ENCODE data around the gene CKAP2L.
A peak's percentile ranks its signal among the peaks of the same experiment; 100 is the strongest.

Gene CKAP2L

DNA sequence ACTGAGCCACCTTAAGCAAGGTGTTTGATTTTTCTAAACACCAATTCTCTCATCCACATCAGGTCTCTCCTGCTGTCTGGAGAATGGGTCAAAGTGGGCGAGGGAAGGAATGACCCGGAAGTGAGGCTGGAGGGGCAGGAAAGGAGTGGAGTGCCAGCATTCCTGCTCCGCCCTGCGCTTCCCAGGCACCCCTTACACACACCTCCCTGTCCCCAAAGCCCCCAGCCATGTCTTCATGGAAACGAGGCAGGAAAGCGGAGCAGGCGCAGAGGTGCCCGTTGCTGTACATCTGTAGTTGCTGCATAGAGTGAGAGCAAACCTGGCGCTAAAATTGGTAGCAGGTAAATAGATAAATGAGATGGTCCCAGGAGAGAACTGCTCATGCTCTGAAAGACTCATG is 70.8 kb downstream of the CKAP2L start:
- no peaks in the 10 kb centered on the region for H3K27me3 Mint-ChIP-seq
- no peaks in the 10 kb centered on the region for H3K36me3 Mint-ChIP-seq
- no peaks in the 10 kb centered on the region for H3K9me3 Mint-ChIP-seq
- no peak overlapping the region for H3K27ac Mint-ChIP-seq
- H3K4me3 Mint-ChIP-seq, result no peak overlapping the region
- peaks cover 27% of the 10 kb centered on the region for H3K4me1 Mint-ChIP-seq

DNA sequence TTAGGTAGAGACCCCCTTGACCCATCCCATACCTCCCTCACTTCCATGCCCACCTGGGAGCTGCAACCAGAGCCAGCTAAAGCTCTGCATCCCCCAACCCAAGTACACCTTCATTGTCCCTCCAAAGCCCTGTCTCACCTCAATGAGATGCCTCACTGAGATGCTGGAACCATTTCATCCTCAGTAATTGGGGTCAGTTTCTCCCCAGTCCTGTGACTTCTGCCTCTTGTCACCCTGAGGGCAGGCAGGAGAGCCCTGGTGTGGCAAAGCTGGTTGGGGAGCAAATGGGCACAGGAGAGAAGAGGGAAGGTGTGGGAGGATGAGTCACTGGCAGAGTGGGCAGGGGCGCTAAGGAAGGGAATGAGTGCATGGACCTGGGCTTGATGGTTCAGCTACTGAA is 71.5 kb downstream of the CKAP2L start:
- Mint-ChIP-seq H3K27ac (no peak overlapping the region), H3K4me3 (no peak overlapping the region), H3K4me1 (peaks cover 27% of the 10 kb centered on the region)

DNA sequence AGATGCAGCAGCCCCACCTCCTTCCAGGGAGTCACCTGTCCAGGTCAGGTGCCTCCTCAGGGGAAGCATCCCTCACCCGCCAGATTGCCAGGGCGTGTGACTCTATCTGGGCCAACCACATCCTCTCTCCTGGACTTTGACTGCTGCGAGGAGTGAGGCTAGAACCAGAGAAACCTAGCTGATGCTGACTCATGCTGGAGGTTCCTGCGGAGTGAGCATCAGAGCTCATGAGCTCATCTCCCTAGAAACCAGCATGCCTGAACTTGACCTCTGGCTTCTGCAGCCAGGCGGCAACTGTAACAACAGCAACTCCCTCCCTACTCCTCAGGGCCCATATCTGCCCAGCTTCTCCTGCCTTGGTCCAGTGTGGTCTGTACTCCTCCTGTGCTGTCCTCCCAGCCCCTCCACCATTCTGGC is 71.9 kb downstream of the CKAP2L start:
- no peaks in the 10 kb centered on the region for H3K9me3 Mint-ChIP-seq
- no peak overlapping the region for H3K4me3 Mint-ChIP-seq
- no peaks in the 10 kb centered on the region for H3K36me3 Mint-ChIP-seq
- no peaks in the 10 kb centered on the region for H3K27me3 Mint-ChIP-seq
- peak overlapping the region; percentile 41 for H3K27ac Mint-ChIP-seq
- H3K4me1 Mint-ChIP-seq, result peaks cover 27% of the 10 kb centered on the region

More for the DNA sequence above, 71.5 kb downstream of the CKAP2L start:
- no peaks in the 10 kb centered on the region for H3K36me3 Mint-ChIP-seq
- no peaks in the 10 kb centered on the region for H3K27me3 Mint-ChIP-seq
- H3K9me3 Mint-ChIP-seq, result no peaks in the 10 kb centered on the region

DNA sequence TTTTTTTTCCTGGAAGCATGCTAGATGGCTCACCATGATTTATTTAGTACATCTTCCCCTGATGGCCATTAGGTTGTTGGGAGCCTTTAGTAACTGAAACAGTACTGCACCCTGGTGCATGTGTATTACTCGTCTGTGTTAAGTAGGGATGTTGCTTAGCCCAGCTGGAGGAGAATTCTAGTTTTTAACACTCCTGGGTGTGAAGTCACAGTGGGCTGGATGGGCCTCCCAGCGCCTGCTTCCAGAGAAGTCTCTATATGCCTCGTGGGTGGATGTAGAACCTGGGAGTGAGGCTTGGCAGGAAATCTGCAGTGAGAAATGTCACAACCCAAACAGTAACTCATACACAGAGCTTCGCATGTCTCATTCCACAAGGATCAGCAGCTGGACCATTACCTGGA is 72.5 kb downstream of the CKAP2L start:
- no peaks in the 10 kb centered on the region for H3K9me3 Mint-ChIP-seq
- no peak overlapping the region for H3K4me3 Mint-ChIP-seq
- H3K36me3 Mint-ChIP-seq, result no peaks in the 10 kb centered on the region
- H3K27ac Mint-ChIP-seq, result no peak overlapping the region
- H3K27me3 Mint-ChIP-seq, result no peaks in the 10 kb centered on the region
- H3K4me1 Mint-ChIP-seq, result peaks cover 27% of the 10 kb centered on the region

DNA sequence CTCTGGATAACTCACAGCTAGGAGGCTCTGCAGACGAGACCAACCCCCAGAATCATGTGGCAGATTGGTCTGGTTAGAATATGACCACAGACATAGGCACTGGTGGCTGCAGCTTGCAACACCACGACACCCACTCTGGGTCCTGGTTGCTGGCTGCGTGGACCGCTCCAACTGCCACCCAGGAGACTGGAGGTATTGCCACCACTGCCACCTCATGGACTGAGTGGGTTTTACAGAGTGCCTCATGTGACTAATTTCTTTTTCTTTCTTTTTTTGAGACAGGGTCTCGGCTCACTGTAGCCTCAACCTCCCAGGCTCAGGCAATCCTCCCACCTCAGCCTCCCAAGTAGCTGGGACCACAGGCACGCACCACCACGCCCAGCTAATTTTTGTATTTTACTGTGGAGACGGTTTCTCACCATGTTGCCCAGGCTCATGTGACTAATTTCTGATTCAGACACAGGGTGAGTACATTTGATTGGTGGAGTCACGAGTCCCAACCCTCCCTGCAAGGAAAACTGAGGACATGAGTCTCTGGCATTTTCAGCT is 73.5 kb downstream of the CKAP2L start:
- no peaks in the 10 kb centered on the region for H3K9me3 Mint-ChIP-seq
- H3K27ac Mint-ChIP-seq, result no peak overlapping the region
- no peaks in the 10 kb centered on the region for H3K27me3 Mint-ChIP-seq
- H3K4me3 Mint-ChIP-seq, result peak overlapping the region; percentile 30
- H3K36me3 Mint-ChIP-seq, result no peaks in the 10 kb centered on the region
- H3K4me1 Mint-ChIP-seq, result peaks cover 27% of the 10 kb centered on the region

DNA sequence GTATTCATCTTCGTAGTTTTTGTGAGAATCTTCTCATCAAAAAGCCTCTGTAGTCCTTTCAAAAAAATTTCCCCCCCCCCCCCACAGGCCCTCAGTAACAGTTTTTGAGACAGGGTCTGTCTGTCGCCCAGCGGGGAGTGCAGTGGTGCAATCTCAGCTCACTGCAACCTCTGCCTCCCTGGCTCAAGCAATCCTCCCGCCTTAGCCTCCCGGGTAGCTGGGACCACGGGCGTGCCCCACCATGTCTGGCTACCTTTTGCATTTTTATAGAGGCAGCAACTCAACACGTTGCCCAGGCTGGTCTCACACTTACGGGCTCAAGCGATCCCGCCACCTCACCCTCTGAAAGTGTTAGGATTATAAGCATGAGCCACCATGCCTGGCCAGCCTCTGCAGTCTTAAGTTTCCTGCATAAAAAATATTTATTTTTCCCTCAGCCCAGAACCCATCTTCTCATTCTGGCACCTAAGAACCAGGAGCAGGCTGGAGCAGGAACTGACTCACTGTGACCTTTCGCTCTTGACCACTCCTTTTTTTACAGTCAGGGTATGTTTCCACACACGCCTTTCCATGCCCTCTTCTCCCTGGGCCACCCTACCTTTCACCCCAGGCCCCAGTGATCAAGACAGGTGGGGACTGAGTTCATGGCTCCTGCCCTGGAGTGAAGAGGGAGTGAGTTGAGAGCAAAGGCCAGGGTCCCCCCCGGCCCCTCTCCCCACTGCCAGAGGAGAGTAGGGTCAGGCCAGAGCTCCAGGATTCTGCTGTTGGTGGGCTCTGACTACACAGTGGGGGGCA is 76.1 kb downstream of the CKAP2L start:
- Mint-ChIP-seq H3K9me3 (no peaks in the 10 kb centered on the region), H3K4me1 (peaks cover 26% of the 10 kb centered on the region), H3K27me3 (no peaks in the 10 kb centered on the region), H3K27ac (no peak overlapping the region), H3K36me3 (no peaks in the 10 kb centered on the region), H3K4me3 (no peak overlapping the region)

DNA sequence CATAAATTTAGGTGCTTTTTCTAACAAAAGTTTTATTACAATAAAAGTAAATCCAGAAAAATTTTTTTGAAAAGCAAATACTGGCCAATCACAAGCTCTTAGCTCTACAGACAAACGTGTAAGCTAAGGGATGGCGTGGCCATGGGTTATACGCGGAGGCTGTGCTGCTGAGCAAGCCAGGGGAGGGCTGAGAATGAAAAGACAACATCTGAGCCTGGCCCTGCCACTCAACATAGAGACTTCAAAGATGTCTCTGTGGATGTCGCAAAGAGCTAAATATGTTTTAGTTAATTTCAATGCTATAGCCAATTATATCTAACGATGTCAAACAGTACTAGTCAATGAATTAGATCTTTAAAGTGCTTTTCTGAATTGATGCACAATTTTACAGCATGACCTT is 76.9 kb downstream of the CKAP2L start:
- Mint-ChIP-seq H3K9me3 (no peaks in the 10 kb centered on the region), H3K36me3 (no peaks in the 10 kb centered on the region), H3K4me3 (no peak overlapping the region), H3K27me3 (no peaks in the 10 kb centered on the region), H3K27ac (no peak overlapping the region), H3K4me1 (peaks cover 18% of the 10 kb centered on the region)

All from activated naive CD4-positive, alpha-beta T cell treated with anti-CD3 and anti-CD28 coated beads, Interleukin-2, amount 50 U/mL, for 24 hours (primary cell).